NT2/D1 (cell line): ENCODE measurements around the gene OR4C46.
"Not testable (repeated sequence)": the region's sequence is repeated elsewhere in the genome, so short reads cannot be mapped to it uniquely, and the experiment has no call there.

Experiments used
- SUZ12 ChIP-seq: IDR thresholded peaks from 2 replicates; pipeline ENCODE4 v1.6.1; 2011; ENCODE audit not compliant: insufficient read length, insufficient read depth; ENCODE audit errors: extremely low read depth
- YY1 ChIP-seq: IDR thresholded peaks from 2 replicates; pipeline ENCODE4 v1.6.1; 2011; ENCODE audit not compliant: insufficient read length, insufficient read depth
- ZNF274 ChIP-seq: IDR thresholded peaks from 2 replicates; pipeline ENCODE4 v1.6.1; 2011; ENCODE audit warnings: mild to moderate bottlenecking, low read depth, low read length

- not testable (repeated sequence) for TF ChIP-seq YY1, ZNF274, SUZ12
Observed at GRCh38 chr11:54561439-54561838, 42.4 kb downstream of the OR4C46 start.
